GM18907 (cell line): Measurements from ENCODE around the gene OR51B2.
A peak's percentile ranks its signal among the peaks of the same experiment; 100 is the strongest.
"Not testable (repeated sequence)": the region's sequence is repeated elsewhere in the genome, so short reads cannot be mapped to it uniquely, and the experiment has no call there.

Source experiments
- ATAC-seq: cut with Tn5 transposase; IDR thresholded peaks from one replicate; pipeline ENCODE4 v1.9.1; 2021; ENCODE audit warnings: mild to moderate bottlenecking, moderate library complexity; ENCODE audit not compliant: unreplicated experiment

Gene OR51B2

GRCh38 chr11:5324197-5324596 is at the start of gene OR51B2:
OR51B2 (minus strand) TSS chr11:5324297; CDS start chr11:5324297, 0 bp downstream.
- ATAC-seq = no peak

GRCh38 chr11:5369789-5370188 is 45.7 kb upstream of the OR51B2 start:
- ATAC-seq = peak; percentile 77

GRCh38 chr11:5368502-5369043 is 44.5 kb upstream of the OR51B2 start:
- peak; percentile 60 for ATAC-seq

- no peak for ATAC-seq
Measured at GRCh38 chr11:5367448-5368074, 43.5 kb upstream of the OR51B2 start.

GRCh38 chr11:5366856-5367255 is 42.8 kb upstream of the OR51B2 start:
- ATAC-seq = no peak

- not testable (repeated sequence) for ATAC-seq
Measured at GRCh38 chr11:5366365-5366764, 42.3 kb upstream of the OR51B2 start.

GRCh38 chr11:5364214-5364613 is 40.1 kb upstream of the OR51B2 start:
- ATAC-seq = no peak

- ATAC-seq = no peak
Measured at GRCh38 chr11:5363679-5364078, 39.6 kb upstream of the OR51B2 start.

- ATAC-seq = no peak
Measured at GRCh38 chr11:5362017-5362625, 38.0 kb upstream of the OR51B2 start.

GRCh38 chr11:5356031-5356430 is 31.9 kb upstream of the OR51B2 start:
- ATAC-seq = not testable (repeated sequence)

- no peak for ATAC-seq
Measured at GRCh38 chr11:5351208-5351607, 27.1 kb upstream of the OR51B2 start, which contains the start of gene OR51B6. OR51B6 (plus strand) TSS chr11:5351508; CDS start chr11:5351508, 0 bp downstream.

GRCh38 chr11:5349550-5349949 is 25.5 kb upstream of the OR51B2 start:
- ATAC-seq = no peak

GRCh38 chr11:5348551-5349194 is 24.6 kb upstream of the OR51B2 start:
- no peak for ATAC-seq

GRCh38 chr11:5345831-5346230 is 21.7 kb upstream of the OR51B2 start:
- no peak for ATAC-seq

GRCh38 chr11:5343474-5344335 is 19.6 kb upstream of the OR51B2 start, which contains the start of gene OR51B5:
OR51B5 (minus strand) TSS chr11:5343524; CDS start chr11:5343524, 0 bp downstream.
- ATAC-seq = no peak

- peak; percentile 84 for ATAC-seq
Measured at GRCh38 chr11:5339771-5340322, 15.8 kb upstream of the OR51B2 start.

- ATAC-seq = not testable (repeated sequence)
Measured at GRCh38 chr11:5337253-5337652, 13.2 kb upstream of the OR51B2 start.

- no peak for ATAC-seq
Measured at GRCh38 chr11:5336331-5336730, 12.2 kb upstream of the OR51B2 start.

- no peak for ATAC-seq
Measured at GRCh38 chr11:5335170-5335569, 11.1 kb upstream of the OR51B2 start.

GRCh38 chr11:5317292-5317691 is 6.8 kb downstream of the OR51B2 start:
- no peak for ATAC-seq
